HG03354 (cell line): ENCODE measurements around the gene TNNI3.
"Not testable (repeated sequence)": the region's sequence is repeated elsewhere in the genome, so short reads cannot be mapped to it uniquely, and the experiment has no call there.

Experiments used
- ATAC-seq: cut with Tn5 transposase; IDR thresholded peaks from one replicate; pipeline ENCODE4 v1.9.1; 2021; ENCODE audit warnings: mild to moderate bottlenecking; ENCODE audit not compliant: unreplicated experiment, poor library complexity, severe bottlenecking

The TNNI3 gene

DNA sequence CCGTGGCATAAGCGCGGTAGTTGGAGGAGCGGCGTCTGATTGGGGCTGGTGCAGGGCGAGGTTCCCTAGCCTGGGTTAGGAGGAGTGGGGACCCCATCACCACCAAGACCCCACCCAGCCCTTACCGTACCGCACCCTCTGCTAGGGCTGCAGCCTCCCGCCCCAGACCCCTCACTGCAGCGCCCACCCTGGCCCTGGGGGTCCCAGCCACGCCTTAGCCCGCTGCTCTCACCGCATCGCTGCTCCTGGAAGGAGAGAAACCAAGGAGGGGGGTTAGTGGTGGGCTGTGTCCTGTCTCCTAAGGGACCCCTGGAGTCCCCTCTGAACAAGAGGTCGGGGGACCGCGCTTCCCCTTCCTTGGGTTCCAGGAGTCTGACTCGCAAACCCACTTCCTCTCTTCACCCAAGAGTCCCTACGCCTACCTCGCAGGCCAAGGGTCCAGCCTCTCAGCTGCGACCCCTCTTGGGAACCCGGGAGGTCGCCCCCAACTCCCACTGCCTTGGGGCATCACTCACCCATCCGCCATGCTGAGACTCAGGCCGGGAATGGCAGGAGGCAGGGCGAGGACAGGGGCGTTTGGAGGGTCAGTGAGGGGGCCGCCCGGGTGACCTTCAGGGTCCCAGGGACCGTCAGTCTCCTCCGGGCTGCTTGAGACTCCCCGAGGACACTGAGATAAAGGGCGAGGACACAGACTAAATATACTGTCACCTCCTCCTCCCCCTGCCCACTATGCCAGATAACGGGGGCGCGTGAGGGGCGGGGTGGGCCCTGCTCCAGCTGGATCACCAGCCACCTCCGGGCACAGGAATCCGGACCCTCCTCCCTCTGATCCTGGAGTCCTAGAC lies at the start of gene TNNI3:
TNNI3 (minus strand) TSS at position 669 of the 845 bp plus-strand sequence; CDS start at position 526, 143 bp downstream.
- ATAC-seq, result no peak

DNA sequence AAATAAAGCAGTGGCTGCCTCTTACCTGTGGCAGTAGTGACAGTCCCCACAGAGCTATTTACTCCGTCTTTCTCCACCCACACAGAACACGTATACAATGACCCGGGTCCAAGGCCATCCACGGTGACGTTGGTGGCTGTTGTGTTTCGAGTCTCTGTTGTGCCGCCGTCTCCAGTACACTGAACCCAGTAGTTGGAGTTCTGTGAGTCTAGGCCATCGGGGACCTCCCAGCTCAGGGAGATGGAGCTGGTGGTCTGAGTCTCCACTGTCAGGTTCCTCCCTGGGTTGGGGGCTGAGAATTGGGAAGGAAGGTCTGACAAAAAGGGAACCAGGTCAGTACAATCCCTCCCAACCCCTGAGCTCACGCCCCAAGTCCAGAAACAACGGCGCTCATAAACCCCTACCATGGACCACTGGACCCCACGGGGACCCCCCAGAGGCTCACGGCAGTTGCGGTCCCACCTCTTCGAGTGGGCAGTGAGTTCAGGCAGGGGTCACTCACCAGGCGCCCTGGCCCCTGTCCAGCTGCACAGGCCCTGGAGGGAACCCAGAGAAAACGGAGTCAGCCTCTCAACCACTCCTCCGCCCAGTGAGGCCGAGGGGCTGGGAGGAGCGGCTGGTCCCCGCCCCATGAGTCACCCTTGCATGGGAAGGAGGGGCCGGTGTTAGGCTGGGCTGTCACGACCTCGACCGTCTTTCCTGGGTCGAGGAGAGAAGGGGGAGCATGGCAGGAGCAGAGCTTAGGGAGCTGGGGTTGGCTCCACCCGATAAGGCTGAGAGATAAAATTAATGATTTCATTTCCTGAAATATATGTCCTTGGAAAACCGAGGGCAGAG lies 49.4 kb upstream of the TNNI3 start:
- no peak for ATAC-seq

DNA sequence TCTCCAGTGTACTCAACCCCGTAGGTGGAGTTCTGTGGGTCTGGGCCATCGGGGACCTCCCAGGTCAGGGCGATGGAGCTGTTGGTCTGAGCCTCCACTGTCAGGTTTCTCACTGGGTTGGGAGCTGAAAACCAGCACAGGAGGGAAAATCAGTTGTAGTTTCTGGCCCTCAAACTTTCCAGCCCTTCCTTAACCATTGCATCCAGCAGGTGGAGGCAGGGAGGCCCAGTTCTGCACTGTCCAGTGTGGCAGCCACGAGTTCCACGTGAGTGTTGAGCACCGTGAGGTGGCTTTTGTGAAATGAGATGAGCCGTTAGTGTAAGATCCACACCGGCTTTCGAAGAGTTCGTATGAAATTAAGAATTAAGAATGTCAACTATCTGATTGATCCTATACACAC lies 44.7 kb upstream of the TNNI3 start:
- not testable (repeated sequence) for ATAC-seq

DNA sequence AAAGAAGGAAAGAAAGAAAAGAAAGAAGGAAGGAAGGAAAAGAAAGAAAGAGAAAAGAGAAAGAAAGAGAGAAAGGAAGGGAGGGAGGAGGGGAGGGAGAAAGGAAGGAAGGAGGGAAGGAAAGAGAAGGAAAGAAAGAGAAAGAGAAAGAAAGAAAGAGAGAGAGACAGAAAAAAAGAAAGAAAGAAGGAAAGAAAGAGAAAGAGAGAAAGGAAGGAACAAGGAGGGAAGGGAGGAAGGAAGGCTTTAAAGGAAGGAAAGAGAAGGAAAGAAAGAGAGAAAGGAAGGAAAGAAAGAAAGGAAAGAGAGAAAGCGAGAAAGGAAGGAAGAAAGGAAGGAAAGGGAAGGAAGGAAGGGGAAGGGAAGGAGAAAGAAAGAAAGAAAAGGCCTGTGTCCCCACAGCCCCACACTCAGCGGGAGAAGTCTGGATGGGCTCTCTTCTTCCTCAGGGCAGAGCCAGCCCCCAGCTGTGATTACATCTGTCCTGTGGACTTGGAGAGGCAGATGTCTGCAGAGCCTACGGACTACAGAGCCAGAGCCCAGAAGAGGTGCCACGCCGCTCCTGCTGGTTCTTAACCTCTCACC lies 42.2 kb upstream of the TNNI3 start:
- ATAC-seq, result no peak

DNA sequence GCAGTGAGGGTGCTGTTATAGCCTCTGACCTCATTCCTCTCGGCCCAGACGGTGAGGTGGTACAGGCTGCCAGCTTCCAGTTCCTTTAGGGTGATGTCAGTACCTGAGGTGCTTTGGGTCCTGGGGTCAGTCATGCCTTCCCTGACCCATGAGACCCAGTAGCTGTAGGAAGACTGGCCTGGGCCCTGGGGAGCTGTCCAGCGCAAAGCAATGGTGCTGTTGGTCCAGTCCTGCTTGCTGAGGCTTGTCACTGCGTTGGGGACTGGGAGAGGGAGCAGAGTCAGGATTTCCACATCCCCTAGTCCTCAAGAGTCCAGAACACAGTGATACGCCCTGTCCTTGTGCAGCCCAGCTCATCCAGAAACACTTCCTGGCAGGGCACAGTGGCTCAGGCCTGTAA lies 41.1 kb upstream of the TNNI3 start:
- no peak for ATAC-seq

DNA sequence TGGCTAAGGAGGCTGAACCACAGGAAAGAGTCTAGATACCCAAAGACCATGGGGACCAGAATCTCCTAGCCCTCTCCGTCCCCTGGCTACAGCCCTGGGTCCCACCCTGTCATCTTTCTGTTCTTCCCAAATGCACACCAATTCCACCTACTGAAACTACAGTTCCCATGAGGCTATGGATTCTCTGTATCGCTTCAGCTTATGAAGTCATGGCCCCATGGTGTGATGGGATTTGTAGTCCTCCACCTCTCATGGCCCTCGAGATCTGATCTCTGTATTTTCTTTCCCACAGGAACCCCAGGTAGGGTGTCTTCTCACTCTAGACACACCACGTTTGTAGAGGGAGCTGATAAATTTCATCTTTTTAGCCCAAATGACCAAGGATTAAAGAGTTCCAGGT lies 40.0 kb upstream of the TNNI3 start:
- no peak for ATAC-seq

DNA sequence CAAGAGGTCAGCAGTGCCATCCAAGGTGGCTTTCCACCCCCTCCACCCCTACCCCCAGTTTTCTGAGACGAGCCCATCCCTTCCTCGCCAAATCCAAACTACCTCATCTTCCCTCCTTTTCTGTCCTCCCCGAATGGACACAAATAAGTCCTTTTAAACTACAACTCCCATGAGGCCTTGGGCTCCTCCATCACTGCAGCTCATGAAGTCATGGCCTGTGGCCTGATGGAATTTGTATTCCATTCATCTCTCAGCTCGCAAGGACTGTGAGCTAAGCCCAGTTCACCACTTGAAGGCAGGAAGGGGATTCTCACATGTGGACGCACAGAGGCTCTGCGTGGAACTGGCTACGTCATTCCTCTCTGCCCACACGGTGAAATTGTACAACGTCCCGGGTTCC lies 39.3 kb upstream of the TNNI3 start:
- ATAC-seq, result no peak

DNA sequence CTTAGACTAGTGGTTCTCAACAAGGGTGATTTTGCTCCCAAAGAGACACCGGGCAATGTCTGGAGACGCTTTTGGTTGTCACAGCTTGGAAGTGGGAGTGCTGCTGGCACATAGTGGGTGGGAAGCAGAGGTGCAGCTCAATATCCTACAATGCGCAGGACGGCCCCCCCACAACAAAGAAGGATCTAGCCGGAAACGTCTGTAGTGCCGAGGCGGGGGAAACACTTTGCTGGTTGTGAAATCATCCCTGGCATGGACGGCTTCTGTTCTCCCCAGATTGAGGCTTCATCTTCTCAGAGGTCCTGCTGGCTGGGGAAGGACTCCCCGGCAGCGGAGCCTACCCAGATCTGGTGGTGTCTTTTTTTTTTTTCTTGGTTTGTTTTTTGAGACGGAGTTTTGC lies 35.9 kb upstream of the TNNI3 start:
- no peak for ATAC-seq

DNA sequence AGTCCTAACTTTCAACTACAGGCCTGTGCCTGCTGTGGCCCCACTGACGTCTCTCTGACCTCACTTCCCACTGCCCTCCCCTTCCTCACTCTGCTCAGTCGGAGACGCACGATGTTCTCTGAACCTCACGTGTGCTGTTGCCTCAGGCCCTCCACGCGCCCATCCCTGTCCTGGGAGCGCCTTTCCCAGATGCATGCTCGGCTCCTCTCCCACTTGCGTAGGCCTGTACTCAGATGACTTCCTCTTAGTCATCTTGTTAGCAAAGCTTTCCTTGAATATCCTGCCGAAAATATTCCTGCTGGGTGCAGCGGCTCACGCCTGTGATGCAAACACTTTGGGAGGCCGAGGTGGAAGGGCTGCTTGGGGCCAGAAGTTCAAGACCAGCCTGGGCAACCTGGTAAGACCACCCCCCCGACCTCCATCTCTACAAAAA lies 31.9 kb upstream of the TNNI3 start:
- ATAC-seq, result no peak

DNA sequence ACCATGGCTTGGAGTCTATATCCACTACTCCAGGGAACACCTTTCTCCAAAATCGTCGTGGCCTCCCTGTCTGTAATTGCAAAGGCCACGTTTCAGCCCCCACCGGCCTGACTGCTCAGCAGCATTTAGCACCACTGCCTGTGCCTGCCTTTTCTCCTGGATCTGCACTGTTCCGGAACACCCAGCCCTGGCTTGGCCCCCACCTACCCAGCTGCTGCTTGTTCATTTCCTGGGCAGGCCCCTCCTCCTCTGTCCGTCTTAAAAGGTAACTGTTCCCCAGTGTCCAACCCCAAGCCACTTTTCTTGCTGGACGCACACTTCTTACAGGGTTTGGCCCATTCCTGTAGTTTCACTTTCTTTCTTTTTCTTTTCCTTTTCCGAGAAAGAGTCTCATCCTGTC lies 31.1 kb upstream of the TNNI3 start:
- ATAC-seq, result no peak

DNA sequence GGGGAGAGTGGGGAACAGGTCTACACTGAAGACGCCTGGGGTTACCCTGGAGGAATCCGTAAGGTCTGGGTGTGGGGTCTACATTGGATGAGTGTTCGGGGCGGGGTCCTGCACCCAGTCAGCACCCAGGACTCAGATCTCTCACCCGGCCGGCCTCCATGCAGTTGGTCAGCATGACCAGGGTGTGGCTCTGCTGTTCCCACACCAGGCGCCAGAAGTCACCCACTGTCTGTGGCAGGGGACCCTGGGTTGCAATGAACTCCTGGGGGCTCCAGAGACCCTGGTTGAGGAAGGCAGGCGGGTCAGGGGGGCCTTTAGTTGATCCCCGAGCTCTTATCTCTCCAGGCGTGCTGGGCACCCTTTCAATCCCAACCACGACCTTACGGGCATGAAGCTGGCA lies 28.5 kb upstream of the TNNI3 start:
- no peak for ATAC-seq

DNA sequence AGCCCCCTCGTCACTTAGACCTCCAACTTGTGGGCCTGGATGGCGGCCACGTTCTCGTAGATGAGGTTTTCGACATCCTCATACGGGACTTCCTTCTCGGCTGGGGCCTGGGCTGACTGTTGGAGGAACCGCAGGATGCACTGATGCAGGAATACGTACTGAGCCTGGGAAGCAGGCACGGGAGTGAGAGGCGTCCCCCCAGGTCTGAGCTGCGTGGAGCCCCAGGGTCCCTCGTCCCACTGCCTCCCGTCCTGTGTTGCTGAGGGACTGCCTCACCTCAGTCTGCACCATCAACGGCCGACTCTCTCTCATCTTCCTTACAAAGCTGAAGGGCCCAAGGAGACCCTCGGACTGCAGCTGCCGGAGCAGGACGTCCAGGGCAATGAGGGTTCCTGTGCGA lies 24.2 kb upstream of the TNNI3 start:
- no peak for ATAC-seq

DNA sequence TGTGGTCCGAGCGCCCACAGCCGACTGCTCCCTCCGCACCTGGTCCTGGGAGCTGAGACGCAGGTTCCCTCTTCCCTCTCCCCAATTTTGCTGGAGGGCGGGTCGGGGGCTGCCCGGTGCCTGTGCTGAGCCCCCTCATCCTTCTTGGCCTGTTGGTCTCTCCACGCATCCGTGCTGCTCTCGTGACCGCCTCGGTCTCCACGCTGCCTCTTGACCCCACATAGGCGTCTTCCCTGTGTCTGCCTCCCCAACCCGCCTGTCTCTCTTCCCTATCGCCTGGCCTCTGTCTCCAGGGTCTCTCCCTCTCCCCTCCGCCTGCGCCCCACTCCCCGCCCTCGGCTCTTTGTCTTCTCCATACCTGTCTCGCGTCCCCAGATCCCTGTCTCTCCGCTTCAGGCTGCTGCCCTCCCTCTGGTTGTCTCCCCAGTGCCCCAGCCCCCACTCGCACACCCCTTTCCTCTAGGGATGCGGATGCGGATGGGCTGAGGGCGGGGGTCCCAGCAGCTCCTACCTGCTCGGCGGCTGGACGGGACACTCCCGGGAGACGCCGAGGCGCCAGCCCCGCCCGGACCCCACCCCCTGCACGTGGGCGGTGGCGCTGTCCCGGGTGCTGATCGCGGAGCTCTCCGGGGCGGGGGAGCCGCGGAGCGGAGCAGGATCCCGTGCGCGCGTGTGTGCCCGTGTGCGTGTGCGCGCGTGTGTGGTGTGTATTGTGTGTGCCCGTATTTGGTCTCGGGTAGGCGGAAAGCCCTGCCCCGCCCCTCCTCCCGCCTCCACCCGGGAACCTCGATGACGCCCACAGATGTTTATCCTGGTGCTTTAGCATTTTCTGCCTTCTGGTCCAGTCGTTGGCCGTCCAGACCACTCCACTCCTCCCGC lies 22.3 kb upstream of the TNNI3 start, which contains the start of gene SYT5:
SYT5 (minus strand) TSS at position 684 of the 879 bp plus-strand sequence. CDS start 1,248 bp downstream, outside the sequence.
- ATAC-seq, result peak; percentile 21

DNA sequence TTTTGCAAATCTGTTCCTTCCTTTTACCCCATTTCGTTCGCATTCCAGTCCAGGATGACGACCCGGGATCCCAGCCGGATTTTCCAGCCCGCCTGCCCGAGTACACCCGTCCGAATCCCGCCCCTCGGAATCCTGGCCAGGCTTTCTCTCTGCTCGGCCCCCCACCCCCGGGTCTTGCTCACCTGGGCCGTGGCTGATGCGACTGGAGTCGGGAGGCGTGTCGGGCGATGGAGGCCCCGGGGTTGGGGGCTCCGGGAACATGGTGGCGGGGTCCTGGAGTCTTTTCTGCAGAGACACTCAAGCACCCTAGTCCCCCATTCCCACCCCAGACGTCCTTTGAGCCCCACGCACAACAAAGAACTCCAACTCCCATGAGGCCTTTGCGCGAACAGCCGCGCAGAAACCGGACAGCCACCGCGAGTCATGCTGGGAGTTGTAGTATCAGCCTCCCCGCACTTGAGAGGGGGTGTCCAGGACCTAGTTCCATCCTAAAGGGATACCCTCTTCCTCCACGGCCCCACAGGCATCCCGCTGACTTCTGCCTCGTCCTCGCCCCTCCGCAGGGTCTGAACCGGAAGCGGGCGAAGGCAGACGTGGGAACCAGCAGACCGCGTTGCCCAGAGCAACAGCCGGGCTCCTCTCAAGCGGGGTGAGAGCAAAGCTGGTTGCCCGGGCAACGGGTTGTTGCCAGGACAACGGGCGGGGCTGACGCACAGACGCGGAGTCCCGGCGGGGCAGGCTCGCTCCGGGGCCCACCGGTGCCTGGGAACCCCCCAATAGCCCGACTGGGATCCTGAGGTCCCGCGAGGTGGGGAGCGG lies 21.5 kb upstream of the TNNI3 start:
- ATAC-seq, result peak; percentile 83

DNA sequence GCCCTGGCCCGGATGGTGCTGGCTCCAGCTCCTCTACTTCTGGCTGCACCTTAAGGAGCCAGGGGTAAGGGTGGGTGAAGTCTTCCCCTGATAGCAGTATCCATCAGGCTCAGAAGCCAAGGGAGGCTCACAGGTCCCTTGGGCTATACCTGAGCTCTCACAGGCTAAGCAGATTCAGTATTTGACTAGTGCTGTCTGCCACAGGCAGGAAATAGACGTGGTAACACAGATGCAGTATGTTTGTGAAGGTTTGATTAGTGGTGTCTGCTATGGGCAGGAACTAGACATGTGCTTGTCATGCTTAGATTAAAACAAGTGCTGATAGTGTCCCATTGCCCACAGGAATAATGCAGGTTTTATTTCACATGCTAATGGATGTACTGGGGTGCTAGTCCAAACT lies 18.5 kb upstream of the TNNI3 start:
- no peak for ATAC-seq

DNA sequence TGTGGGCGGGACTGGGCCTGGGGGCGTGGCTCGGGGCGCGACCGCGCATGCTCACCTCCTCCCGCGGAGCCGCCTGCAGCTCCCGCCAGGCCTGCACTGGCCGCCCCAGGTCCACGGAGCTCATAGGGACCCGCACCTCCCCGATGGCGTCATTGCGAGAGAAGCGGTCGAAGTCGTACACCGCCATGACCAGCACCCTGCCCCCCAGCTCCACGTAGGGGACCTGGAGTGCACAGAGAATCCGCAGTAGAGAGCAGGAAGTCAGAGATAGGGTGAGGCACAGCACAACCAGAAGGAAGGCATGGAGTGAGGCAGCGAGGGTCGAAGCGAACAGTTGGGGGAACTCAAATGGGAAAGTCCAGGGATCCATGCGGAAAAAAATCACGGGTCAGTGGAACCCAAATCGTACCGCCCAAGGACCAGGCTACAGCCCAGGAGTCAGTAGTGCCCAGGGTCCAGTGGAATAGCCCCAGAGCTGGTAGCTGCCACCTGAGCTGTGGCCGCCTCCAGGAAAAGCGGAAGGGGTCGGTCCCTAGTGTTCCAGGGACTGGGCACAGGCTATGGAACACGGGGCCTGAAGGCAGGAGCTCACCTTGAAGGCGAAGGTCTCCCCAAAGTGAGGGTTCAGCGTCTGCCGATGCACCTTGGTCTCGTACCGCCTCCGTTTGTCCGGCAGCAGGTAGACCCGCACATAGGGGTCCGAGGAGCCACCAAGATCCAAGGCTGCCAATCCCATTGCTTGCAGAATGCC lies 17.8 kb upstream of the TNNI3 start:
- ATAC-seq, result no peak

DNA sequence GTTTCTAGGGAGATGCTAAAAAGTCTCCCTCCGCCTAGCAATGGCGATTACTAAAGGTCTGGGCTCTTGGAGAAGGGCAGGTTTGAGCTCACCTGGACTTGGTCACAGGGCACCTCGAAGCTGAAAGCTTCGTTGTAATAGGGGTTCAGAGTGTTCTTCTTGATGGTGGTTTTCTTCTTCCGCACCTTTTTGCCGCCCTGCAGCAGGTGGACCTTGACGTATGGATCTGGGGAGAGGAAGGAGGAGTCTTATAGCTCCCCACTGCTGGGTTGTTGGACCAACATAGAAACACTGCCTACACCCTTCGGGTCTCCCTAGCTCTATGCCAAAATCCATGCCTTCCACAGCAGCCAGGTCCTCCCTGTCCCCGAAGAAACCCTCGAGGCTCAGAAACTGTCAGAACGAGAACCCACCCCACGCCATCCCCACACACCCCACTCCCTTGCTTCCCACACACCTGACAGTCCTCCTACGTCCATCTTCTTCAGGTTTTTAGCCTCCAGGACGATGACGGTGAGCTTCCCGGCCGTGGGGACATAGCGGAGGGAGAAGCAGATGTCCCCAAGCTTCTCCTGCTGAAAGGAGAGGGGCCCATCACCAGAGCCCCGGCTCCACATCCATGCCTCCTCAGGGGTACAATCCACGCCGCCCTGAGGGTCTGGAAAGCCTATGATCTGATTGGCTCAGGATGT lies 17.0 kb upstream of the TNNI3 start:
- ATAC-seq, result no peak
